Progenitor cell of endocrine pancreas (in vitro differentiated cells): ENCODE measurements around the gene PDE11A. TPM values are rescaled to one million over a fixed set of nuclear protein-coding genes. Genes with fewer than 3 reads are reported as not detected.

Experiments used
- DNase-seq: peaks from one replicate; pipeline ENCODE4 v3.0.0; 2021; ENCODE audit warnings: low spot score; ENCODE audit not compliant: unreplicated experiment
- H3K27ac Mint-ChIP-seq: 2 replicates; pipeline ENCODE4 v1.8.0; 2021; ENCODE audit warnings: mild to moderate bottlenecking, moderate library complexity, mixed read lengths
- H3K27me3 Mint-ChIP-seq: 2 replicates; pipeline ENCODE4 v1.8.0; 2021; ENCODE audit warnings: mixed read lengths
- H3K36me3 Mint-ChIP-seq: 2 replicates; pipeline ENCODE4 v1.8.0; 2022; ENCODE audit warnings: mixed read lengths; ENCODE audit not compliant: insufficient read depth
- H3K4me1 Mint-ChIP-seq: 2 replicates; pipeline ENCODE4 v1.8.0; 2021; ENCODE audit warnings: low read depth, mixed read lengths
- H3K4me3 Mint-ChIP-seq: 2 replicates; pipeline ENCODE4 v1.8.0; 2021; ENCODE audit warnings: low read depth, mild to moderate bottlenecking, moderate library complexity, mixed read lengths
- H3K9me3 Mint-ChIP-seq: 2 replicates; pipeline ENCODE4 v1.8.0; 2021; ENCODE audit warnings: low read depth, mixed read lengths
- total RNA-seq: library from RNA; stranded (reverse); gene quantifications from 2 replicates; pipeline ENCODE4 v1.2.1, GENCODE V29; 2021
- TF ChIP-seq, protein P1 (sequence below): fragments of 200-600 bp; sonication (generic); IDR thresholded peaks from one replicate; pipeline ENCODE4 v1.5.0; 2021; ENCODE audit warnings: antibody characterized with exemption, mild to moderate bottlenecking; ENCODE audit not compliant: unreplicated experiment

The PDE11A gene
- total RNA-seq, 1 donor from 2014 or later = 54.8 TPM

DNA sequence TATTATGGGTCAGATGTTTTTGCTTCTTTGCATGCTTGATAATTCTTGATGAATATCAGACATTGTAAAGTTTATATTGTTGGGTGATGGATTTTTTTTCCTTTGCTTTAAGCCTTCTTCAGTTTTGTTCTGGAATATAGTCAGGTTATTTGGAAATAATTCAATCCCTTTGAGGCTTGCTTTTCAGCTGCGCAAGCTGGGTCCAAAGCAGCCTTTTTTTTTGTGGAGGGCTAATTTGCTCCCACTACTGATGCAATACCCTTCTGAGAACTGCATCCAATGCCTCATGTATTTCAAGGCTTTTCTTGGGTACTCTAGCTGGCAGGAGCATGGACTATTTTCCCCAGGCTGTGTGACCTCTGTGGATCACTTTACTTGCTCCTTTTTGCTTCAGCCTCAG lies 434.1 kb downstream of the PDE11A start:
- Mint-ChIP-seq H3K9me3 (peaks cover 7% of the 10 kb centered on the region), H3K27me3 (no peaks in the 10 kb centered on the region), H3K36me3 (peaks cover 28% of the 10 kb centered on the region), H3K4me1 (peaks cover 14% of the 10 kb centered on the region), H3K27ac (no peak overlapping the region), H3K4me3 (no peak overlapping the region)
- TF ChIP-seq, protein P1, sequence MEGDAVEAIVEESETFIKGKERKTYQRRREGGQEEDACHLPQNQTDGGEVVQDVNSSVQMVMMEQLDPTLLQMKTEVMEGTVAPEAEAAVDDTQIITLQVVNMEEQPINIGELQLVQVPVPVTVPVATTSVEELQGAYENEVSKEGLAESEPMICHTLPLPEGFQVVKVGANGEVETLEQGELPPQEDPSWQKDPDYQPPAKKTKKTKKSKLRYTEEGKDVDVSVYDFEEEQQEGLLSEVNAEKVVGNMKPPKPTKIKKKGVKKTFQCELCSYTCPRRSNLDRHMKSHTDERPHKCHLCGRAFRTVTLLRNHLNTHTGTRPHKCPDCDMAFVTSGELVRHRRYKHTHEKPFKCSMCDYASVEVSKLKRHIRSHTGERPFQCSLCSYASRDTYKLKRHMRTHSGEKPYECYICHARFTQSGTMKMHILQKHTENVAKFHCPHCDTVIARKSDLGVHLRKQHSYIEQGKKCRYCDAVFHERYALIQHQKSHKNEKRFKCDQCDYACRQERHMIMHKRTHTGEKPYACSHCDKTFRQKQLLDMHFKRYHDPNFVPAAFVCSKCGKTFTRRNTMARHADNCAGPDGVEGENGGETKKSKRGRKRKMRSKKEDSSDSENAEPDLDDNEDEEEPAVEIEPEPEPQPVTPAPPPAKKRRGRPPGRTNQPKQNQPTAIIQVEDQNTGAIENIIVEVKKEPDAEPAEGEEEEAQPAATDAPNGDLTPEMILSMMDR = no peak
- no peak for DNase-seq

DNA sequence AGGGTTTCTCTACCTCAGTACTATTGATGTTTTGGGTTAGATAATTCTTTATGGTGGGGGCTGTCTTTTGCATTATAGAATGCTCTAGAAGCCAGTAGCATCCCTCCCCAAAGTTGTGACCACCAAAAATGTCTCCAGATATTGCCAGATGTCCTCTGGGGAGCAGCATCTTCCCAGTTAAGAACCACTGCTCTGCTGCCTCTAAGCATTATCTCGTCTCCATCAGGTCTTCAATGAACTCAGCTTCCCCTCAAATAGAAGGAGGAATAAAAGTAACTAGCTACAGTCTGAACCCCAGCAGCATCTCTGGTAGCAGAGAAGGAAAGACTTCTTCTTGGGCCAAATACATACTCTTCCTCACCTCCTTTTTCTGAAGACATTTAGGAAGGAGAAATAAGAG lies 435.9 kb downstream of the PDE11A start:
- DNase-seq = no peak
- TF ChIP-seq, protein P1 = no peak
- H3K4me1 Mint-ChIP-seq = peaks cover 21% of the 10 kb centered on the region
- no peak overlapping the region for H3K4me3 Mint-ChIP-seq
- H3K27me3 Mint-ChIP-seq = no peaks in the 10 kb centered on the region
- H3K9me3 Mint-ChIP-seq = no peaks in the 10 kb centered on the region
- H3K36me3 Mint-ChIP-seq = peaks cover 15% of the 10 kb centered on the region
- H3K27ac Mint-ChIP-seq = peak overlapping the region; percentile 44

DNA sequence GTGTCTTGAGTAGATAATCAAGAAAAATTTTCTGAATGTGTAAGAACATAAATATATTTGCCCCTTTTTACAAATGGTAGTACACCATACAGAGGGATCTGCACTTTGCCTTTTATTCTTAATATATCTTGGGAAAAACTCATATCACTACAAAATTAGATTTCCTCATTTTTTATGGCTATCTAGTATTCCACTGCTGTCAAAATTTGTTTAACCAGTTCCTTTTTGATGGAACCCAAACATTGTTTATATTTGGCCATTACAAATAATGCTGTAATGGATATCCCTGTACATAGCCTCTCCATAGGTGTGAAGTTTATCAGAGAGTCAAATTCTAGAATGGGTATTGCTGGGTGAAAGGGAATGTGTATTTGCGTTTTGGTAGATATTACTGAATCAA lies 436.9 kb downstream of the PDE11A start:
- no peak overlapping the region for H3K27ac Mint-ChIP-seq
- H3K27me3 Mint-ChIP-seq = no peaks in the 10 kb centered on the region
- no peaks in the 10 kb centered on the region for H3K9me3 Mint-ChIP-seq
- TF ChIP-seq, protein P1 = no peak
- H3K4me1 Mint-ChIP-seq = peaks cover 19% of the 10 kb centered on the region
- DNase-seq = no peak
- H3K36me3 Mint-ChIP-seq = peaks cover 11% of the 10 kb centered on the region
- no peak overlapping the region for H3K4me3 Mint-ChIP-seq

DNA sequence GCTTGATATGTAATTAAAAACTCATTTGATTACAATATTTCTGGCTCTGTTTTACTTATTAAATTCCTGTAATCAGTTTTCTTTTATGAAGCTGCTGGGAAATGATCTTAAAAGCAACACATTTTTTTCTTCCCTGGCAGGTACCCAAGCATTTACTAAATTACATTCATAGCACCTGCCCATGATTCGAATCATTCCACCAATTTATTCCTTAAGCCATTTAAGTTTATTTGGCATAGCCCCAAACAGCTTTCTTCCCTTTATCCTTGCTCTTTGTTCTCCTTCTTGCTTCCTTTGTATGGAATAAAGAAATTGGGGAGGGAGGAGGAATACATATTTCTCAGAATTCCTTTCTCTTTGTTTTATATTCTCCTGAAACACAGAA lies 438.7 kb downstream of the PDE11A start:
- TF ChIP-seq, protein P1 = no peak
- DNase-seq = no peak
- Mint-ChIP-seq H3K4me1 (peaks cover 25% of the 10 kb centered on the region), H3K36me3 (peaks cover 11% of the 10 kb centered on the region), H3K27me3 (no peaks in the 10 kb centered on the region), H3K4me3 (peak overlapping the region; percentile 65), H3K27ac (peak overlapping the region; percentile 92), H3K9me3 (no peaks in the 10 kb centered on the region)

DNA sequence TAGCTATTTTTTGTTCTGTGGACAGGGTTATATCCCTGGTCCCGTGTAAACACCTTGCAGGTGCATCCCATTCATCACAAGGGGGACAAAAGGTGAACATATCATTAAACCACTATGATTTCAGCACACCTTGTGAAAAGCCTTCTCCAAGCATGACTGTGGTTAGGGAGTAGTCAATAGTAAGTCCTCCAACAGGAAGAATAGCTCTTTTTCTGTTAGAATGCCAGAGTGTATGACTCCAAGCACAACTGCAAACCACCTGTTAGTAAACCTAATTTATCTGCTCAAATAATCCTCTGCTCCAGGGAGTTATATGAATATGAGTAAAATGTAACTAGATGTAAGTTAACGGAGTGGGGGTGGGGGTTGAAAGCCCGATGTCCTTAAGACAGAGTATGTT lies 439.5 kb downstream of the PDE11A start:
- Mint-ChIP-seq H3K9me3 (no peaks in the 10 kb centered on the region), H3K27ac (no peak overlapping the region), H3K36me3 (peaks cover 11% of the 10 kb centered on the region), H3K27me3 (no peaks in the 10 kb centered on the region), H3K4me1 (peaks cover 25% of the 10 kb centered on the region), H3K4me3 (no peak overlapping the region)
- no peak for DNase-seq
- TF ChIP-seq, protein P1 = no peak
